PFSK-1 (cell line): Measurements from ENCODE around the gene PRKRIP1.

Experiments used
- FOXP2 ChIP-seq: optimal IDR thresholded peaks from 2 replicates; pipeline ENCODE3; 2011; ENCODE audit warnings: borderline replicate concordance, control low read depth, inconsistent platforms; ENCODE audit not compliant: insufficient read depth; ENCODE audit errors: extremely low read length, extremely low read depth
- POLR2AphosphoS5 ChIP-seq: IDR thresholded peaks from 2 replicates; pipeline ENCODE4 v1.6.1; 2012; ENCODE audit warnings: low read depth, mild to moderate bottlenecking, control low read depth, low read length, moderate library complexity
- SIN3A ChIP-seq: IDR thresholded peaks from 2 replicates; pipeline ENCODE4 v1.6.1; 2012; ENCODE audit warnings: mild to moderate bottlenecking, low read length, moderate library complexity, borderline replicate concordance; ENCODE audit not compliant: insufficient read depth
- TAF1 ChIP-seq: IDR thresholded peaks from 2 replicates; pipeline ENCODE4 v1.6.1; 2012; ENCODE audit warnings: low read length, control low read depth, borderline replicate concordance; ENCODE audit not compliant: insufficient read depth
- TF ChIP-seq, protein P1 (sequence below), 2 experiments: IDR thresholded peaks; 2 replicates each; pipeline versions ENCODE4 v1.6.1 to v1.8.0; 2011 to 2012; ENCODE audit warnings: low read depth in 2 of 2, low read length in 2 of 2, control low read depth in 1 of 2, inconsistent platforms in 1 of 2, mild to moderate bottlenecking in 1 of 2, moderate library complexity in 1 of 2; ENCODE audit not compliant: insufficient read depth in 1 of 2

The PRKRIP1 gene

DNA sequence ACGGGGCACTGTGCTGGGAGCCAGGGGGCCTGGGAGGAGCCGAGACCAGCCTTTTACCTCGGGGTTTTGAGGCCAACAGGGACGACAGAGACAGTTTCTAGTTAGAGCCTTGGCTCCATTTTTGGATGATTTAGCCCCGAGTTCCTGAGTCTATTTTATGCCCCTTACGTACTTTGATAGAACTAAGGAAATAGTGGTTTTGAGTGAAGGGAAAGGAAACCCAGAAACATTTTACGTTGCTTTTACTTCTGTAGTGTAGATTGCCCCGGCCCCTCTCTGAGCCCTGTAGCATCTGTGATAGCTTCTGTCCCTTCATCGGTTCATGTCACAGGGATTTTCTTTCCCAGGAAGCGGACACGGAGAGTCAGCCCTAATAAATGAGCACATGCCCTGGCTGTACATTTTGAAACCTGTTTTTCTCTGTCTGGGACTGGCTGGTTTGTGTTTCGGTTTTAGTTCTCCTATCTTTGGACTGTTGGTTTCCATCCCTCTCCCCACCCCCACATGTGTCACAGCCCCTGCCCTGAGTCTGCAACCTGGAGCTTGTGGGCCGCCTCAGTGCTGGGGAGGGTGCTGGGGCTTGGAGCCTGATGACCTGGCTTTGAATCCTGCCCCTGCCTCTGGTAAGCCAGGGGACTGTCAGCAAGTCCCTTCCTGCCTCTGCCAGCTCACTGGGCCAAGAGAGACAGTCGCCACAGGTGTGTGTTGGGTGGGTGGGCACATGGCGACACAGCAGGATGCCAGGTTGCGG lies 30.3 kb downstream of the PRKRIP1 start:
- TF ChIP-seq, protein P1, sequence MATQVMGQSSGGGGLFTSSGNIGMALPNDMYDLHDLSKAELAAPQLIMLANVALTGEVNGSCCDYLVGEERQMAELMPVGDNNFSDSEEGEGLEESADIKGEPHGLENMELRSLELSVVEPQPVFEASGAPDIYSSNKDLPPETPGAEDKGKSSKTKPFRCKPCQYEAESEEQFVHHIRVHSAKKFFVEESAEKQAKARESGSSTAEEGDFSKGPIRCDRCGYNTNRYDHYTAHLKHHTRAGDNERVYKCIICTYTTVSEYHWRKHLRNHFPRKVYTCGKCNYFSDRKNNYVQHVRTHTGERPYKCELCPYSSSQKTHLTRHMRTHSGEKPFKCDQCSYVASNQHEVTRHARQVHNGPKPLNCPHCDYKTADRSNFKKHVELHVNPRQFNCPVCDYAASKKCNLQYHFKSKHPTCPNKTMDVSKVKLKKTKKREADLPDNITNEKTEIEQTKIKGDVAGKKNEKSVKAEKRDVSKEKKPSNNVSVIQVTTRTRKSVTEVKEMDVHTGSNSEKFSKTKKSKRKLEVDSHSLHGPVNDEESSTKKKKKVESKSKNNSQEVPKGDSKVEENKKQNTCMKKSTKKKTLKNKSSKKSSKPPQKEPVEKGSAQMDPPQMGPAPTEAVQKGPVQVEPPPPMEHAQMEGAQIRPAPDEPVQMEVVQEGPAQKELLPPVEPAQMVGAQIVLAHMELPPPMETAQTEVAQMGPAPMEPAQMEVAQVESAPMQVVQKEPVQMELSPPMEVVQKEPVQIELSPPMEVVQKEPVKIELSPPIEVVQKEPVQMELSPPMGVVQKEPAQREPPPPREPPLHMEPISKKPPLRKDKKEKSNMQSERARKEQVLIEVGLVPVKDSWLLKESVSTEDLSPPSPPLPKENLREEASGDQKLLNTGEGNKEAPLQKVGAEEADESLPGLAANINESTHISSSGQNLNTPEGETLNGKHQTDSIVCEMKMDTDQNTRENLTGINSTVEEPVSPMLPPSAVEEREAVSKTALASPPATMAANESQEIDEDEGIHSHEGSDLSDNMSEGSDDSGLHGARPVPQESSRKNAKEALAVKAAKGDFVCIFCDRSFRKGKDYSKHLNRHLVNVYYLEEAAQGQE (IDR thresholded peaks at IDR 0.05; ENCODE audit: insufficient read depth in 1 of 2, low read depth in 2 of 2, low read length in 2 of 2): no peak
- no peak for TF ChIP-seq POLR2AphosphoS5
- no peak for TF ChIP-seq TAF1

DNA sequence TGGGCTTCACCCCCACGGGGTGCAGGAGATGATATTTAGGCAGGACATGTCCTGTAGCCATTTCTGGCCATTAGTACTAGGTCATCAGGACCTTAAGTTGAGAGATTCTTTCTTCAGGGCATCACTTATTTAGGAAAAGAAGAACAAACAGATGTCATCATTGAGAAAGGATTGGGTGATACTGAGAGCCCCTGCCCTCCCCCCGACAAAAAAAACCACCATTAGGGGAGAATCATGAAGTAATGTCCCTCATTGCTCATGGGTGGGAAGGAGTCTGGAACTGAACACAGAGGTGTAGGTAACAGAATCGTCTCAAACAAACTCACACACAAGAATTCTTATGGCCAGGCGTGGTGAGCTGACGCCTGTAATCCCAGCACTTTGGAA lies 30.8 kb downstream of the PRKRIP1 start:
- TF ChIP-seq, protein P1 (IDR thresholded peaks at IDR 0.05; ENCODE audit: insufficient read depth in 1 of 2, low read depth in 2 of 2, low read length in 2 of 2): no peak
- TF ChIP-seq FOXP2: no peak
- TF ChIP-seq SIN3A: no peak
- TF ChIP-seq TAF1: no peak
- no peak for TF ChIP-seq POLR2AphosphoS5

DNA sequence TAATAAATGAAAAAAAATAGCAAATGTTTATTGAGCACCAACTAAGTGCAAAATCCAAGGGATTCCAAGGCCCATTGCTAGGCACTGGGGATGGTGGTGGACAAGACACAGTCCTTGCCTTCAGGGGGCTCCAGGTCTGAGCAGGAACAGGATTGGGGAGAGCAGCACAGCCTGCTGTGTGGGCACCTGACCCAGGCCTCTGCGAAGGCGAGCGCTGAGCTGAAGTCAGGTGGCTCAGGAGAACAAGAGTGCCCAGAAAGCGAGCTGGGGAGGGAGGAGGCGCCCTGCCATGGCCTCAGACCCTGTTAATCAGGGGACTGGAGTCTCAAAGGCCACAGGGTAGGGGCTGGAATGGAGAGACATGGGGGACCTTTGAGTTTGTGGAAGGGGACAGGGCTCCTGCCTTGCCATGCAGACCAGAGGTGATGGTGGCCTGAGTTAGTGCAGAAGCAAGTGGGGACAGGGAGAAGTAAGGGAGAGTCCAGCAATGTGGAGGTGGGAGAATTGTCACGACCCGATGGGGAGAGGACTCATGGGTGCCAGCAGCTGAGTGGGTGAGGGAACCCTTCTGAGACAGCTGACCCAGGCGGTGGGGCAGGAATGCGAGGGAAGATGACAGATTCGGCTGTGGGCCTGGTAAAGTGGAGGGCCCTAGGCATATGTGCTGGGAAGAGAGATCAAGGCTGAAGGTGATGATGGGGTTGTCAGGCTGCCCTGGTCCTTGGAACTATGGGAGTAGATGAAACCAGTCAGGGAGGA lies 33.2 kb downstream of the PRKRIP1 start:
- TF ChIP-seq SIN3A: no peak
- TF ChIP-seq, protein P1 (IDR thresholded peaks at IDR 0.05; ENCODE audit: insufficient read depth in 1 of 2, low read depth in 2 of 2, low read length in 2 of 2): no peak
- TF ChIP-seq TAF1: no peak
- TF ChIP-seq FOXP2: no peak
- no peak for TF ChIP-seq POLR2AphosphoS5

DNA sequence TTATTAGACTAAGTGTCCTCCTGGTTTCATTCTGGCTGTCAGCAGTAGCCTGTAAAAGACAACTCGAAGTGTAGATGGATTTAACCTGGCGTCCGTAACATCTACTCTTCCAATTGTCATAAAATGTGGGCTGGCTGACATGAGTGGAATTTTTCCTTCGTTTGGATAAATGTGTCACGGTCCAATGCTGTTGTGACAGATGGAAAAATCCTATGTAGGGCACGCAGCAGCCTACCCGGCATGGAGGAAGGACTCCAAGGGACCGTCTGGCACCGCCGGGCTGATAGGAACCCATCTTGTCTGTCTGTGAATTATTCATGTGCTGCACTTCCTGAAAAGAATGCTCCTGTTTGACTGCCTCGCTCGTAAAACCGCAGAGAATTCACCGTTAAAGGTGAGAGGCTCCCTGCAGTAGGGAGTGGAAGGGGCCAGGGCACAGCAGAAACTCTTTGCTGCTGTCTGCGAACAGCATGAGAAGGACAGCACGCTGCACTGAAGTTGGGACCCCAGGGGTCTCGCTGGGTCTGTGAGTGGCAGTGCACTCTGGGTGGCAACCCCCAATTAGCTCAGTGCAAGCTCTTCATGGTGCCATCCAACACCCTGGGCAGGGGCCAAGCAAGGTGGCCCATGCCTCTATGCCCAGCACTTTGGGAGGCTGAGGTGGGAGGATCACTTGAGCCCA lies 35.6 kb downstream of the PRKRIP1 start:
- TF ChIP-seq POLR2AphosphoS5 (no peak), FOXP2 (no peak), TAF1 (no peak), SIN3A (no peak)
- TF ChIP-seq, protein P1 (IDR thresholded peaks at IDR 0.05; ENCODE audit: insufficient read depth in 1 of 2, low read depth in 2 of 2, low read length in 2 of 2): no peak
